ENCODE data around the gene PTPRM. TPM values are rescaled to one million over a fixed set of nuclear protein-coding genes. Genes with fewer than 3 reads are reported as not detected.

The PTPRM gene
- polyA plus RNA-seq, 1 of the 3 experiments (the other 2 are of a cell fraction), result 16.0 TPM

GRCh38 chr18:8324343-8325065, 757.4 kb downstream of the PTPRM start:
- H3K4me1 ChIP-seq (ENCODE audit: control insufficient read depth in 1 of 2, insufficient read depth in 2 of 2, low read depth in 1 of 2, low read length in 1 of 2), result peaks cover 0 to 12% of the 10 kb centered on the region in 2 experiments; a peak in 2 of 4 replicates
- no peak overlapping the region for H3K4me2 ChIP-seq
- ChIA-PET CTCF (interaction anchor here (0.7 kb wide), 1 partner anchor 38 kb away, joined by 3 read pairs; no protein-coding TSS in a partner anchor), POLR2A (no interaction called here)
- H3K27me3 ChIP-seq (ENCODE audit: insufficient read depth), result no peaks in the 10 kb centered on the region
- no peaks in the 10 kb centered on the region for H3K9me2 ChIP-seq
- H3K9ac ChIP-seq, result no peak overlapping the region
- 79% methylated on average over 3 of the region's 3 CpGs for WGBS (ENCODE audit: low lambda C conversion rate)
- H2AFZ ChIP-seq (ENCODE audit: low read depth), result no peak overlapping the region
- H3K27ac ChIP-seq (ENCODE audit: low read depth in 2 of 2, low read length in 1 of 2), result no peak overlapping the region
- no peaks in the 10 kb centered on the region for H4K20me1 ChIP-seq (ENCODE audit: insufficient read depth)
- no peak for DNase-seq
- no peak for TF ChIP-seq FOSL2 (IDR thresholded peaks at IDR 0.05; ENCODE audit: borderline replicate concordance, low read depth)
- no peak for TF ChIP-seq PBX3 (IDR thresholded peaks at IDR 0.05)
- peak; percentile 24; the same call in 1 of the 2 replicates for TF ChIP-seq CTCF (IDR thresholded peaks at IDR 0.05)
- H3K79me2 ChIP-seq (ENCODE audit: insufficient read depth), result no peaks in the 10 kb centered on the region
- H3F3A ChIP-seq (replicated peaks; ENCODE audit: insufficient read depth), result no peaks in the 10 kb centered on the region
- H3K9me3 ChIP-seq, result no peaks in the 10 kb centered on the region
- no peaks in the 10 kb centered on the region for H3K36me3 ChIP-seq (replicated peaks in 1 of 2; ENCODE audit: control insufficient read depth in 1 of 2, insufficient read depth in 2 of 2, low read length in 1 of 2)
- H3K4me3 ChIP-seq (ENCODE audit: low read depth in 2 of 2, low read length in 1 of 2), result no peak overlapping the region

- POLR2A ChIA-PET, result no interaction called here
- Histone ChIP-seq H3K4me3 (ENCODE audit: low read depth in 2 of 2, low read length in 1 of 2) (no peak overlapping the region), H3K9me3 (no peaks in the 10 kb centered on the region), H3K27me3 (ENCODE audit: insufficient read depth) (no peaks in the 10 kb centered on the region), H3F3A (replicated peaks; ENCODE audit: insufficient read depth) (no peaks in the 10 kb centered on the region), H2AFZ (ENCODE audit: low read depth) (no peak overlapping the region), H3K27ac (ENCODE audit: low read depth in 2 of 2, low read length in 1 of 2) (0 out of 4 replicates have a peak overlapping the region, but pooled peaks of 1 of the 2 experiments have one; percentile 0), H3K4me1 (ENCODE audit: control insufficient read depth in 1 of 2, insufficient read depth in 2 of 2, low read depth in 1 of 2, low read length in 1 of 2) (peaks cover 0 to 15% of the 10 kb centered on the region in 2 experiments; a peak in 2 of 4 replicates), H3K36me3 (replicated peaks in 1 of 2; ENCODE audit: control insufficient read depth in 1 of 2, insufficient read depth in 2 of 2, low read length in 1 of 2) (no peaks in the 10 kb centered on the region), H3K9ac (no peak overlapping the region), H3K9me2 (no peaks in the 10 kb centered on the region), H3K4me2 (no peak overlapping the region), H3K79me2 (ENCODE audit: insufficient read depth) (no peaks in the 10 kb centered on the region), H4K20me1 (ENCODE audit: insufficient read depth) (no peaks in the 10 kb centered on the region)
- peak; percentile 50 for DNase-seq
- CTCF ChIA-PET, result no interaction called here
- 36% methylated on average over 1 of the region's 1 CpG for WGBS (ENCODE audit: low lambda C conversion rate)
- TF ChIP-seq POLR2AphosphoS5 (IDR thresholded peaks at IDR 0.05; ENCODE audit: low read depth, low read length) (no peak), PBX3 (IDR thresholded peaks at IDR 0.05) (no peak), USF2 (IDR thresholded peaks at IDR 0.05; ENCODE audit: borderline replicate concordance, low read depth, low read length) (no peak), ZBTB33 (IDR thresholded peaks at IDR 0.05; ENCODE audit: borderline replicate concordance, low read depth) (no peak), TAF1 (IDR thresholded peaks at IDR 0.05; ENCODE audit: borderline replicate concordance, low read depth, low read length) (no peak), ELF1 (IDR thresholded peaks at IDR 0.05) (no peak), MXI1 (IDR thresholded peaks at IDR 0.05; ENCODE audit: low read depth, low read length) (no peak), RFX5 (IDR thresholded peaks at IDR 0.05; ENCODE audit: low read length) (no peak), NRF1 (IDR thresholded peaks at IDR 0.05; ENCODE audit: low read depth, low read length) (no peak), RXRA (IDR thresholded peaks at IDR 0.05; ENCODE audit: borderline replicate concordance, low read depth) (no peak), CTCF (IDR thresholded peaks at IDR 0.05) (no peak), TCF12 (IDR thresholded peaks at IDR 0.05) (peak; percentile 23; the same call in 1 of the 2 replicates), USF1 (IDR thresholded peaks at IDR 0.05; ENCODE audit: borderline replicate concordance, low read depth) (no peak)
Observed at GRCh38 chr18:8326763-8327394, 759.8 kb downstream of the PTPRM start.
